Measurements from ENCODE around the gene TMEM38B.

Gene TMEM38B

GRCh38 chr9:105661011-105661410 is 33.3 kb upstream of the TMEM38B start:
- DNase-seq (ENCODE audit: extremely low read depth, low read depth) = no peak
- no peak for TF ChIP-seq CTCF (IDR thresholded peaks at IDR 0.05; ENCODE audit: low read depth, low read length)

- no peak for DNase-seq (ENCODE audit: extremely low read depth, low read depth)
- no peak for TF ChIP-seq CTCF (IDR thresholded peaks at IDR 0.05; ENCODE audit: low read depth, low read length)
Observed at GRCh38 chr9:105662184-105663104, 31.9 kb upstream of the TMEM38B start, which contains the start of gene TAL2. Gene TAL2, plus strand, starts transcription at chr9:105662457. Its CDS starts 40 bp downstream, at chr9:105662497.

- no peak for DNase-seq (ENCODE audit: extremely low read depth, low read depth)
- TF ChIP-seq CTCF (IDR thresholded peaks at IDR 0.05; ENCODE audit: low read depth, low read length) = no peak
Observed at GRCh38 chr9:105663914-105664313, 30.4 kb upstream of the TMEM38B start.

GRCh38 chr9:105667867-105668266 is 26.5 kb upstream of the TMEM38B start:
- TF ChIP-seq CTCF (IDR thresholded peaks at IDR 0.05; ENCODE audit: low read depth, low read length) = no peak
- DNase-seq (ENCODE audit: extremely low read depth, low read depth) = no peak

GRCh38 chr9:105670315-105670714 is 24.0 kb upstream of the TMEM38B start:
- DNase-seq (ENCODE audit: extremely low read depth, low read depth) = no peak

GRCh38 chr9:105670775-105671174 is 23.6 kb upstream of the TMEM38B start:
- TF ChIP-seq CTCF (IDR thresholded peaks at IDR 0.05; ENCODE audit: low read depth, low read length) = no peak
- no peak for DNase-seq (ENCODE audit: extremely low read depth, low read depth)

More at GRCh38 chr9:105670315-105670714, 24.0 kb upstream of the TMEM38B start:
- TF ChIP-seq CTCF (IDR thresholded peaks at IDR 0.05; ENCODE audit: low read depth, low read length) = no peak

- DNase-seq (ENCODE audit: extremely low read depth, low read depth) = no peak
- no peak for TF ChIP-seq CTCF (IDR thresholded peaks at IDR 0.05; ENCODE audit: low read depth, low read length)
Observed at GRCh38 chr9:105672711-105673234, 21.6 kb upstream of the TMEM38B start.

Measured in AG09319 (cell line).